HUES6 (cell line): Measurements from ENCODE around the gene LRIG1.

Experiments
- H3K27ac ChIP-seq: 2 replicates; pipeline ENCODE4 v1.7.0; 2013; ENCODE audit warnings: low read depth, mild to moderate bottlenecking, low read length, inconsistent platforms
- H3K27me3 ChIP-seq: 2 replicates; pipeline ENCODE4 v1.6.1; 2013; ENCODE audit warnings: low read length; ENCODE audit not compliant: control insufficient read depth, insufficient read depth
- H3K36me3 ChIP-seq: 2 replicates; pipeline ENCODE4 v1.6.1; 2013; ENCODE audit warnings: low read length; ENCODE audit not compliant: control insufficient read depth, insufficient read depth
- H3K4me1 ChIP-seq: 2 replicates; pipeline ENCODE4 v1.6.1; 2013; ENCODE audit warnings: low read length; ENCODE audit not compliant: control insufficient read depth, insufficient read depth
- H3K4me3 ChIP-seq: 2 replicates; pipeline ENCODE4 v1.5.1; 2013; ENCODE audit warnings: low read depth, low read length
- H3K9ac ChIP-seq: one replicate; pipeline ENCODE4 v1.6.1; 2013; ENCODE audit warnings: mild to moderate bottlenecking, low read length
- H3K9me3 ChIP-seq: 2 replicates; pipeline ENCODE4 v1.6.1; 2013; ENCODE audit warnings: low read depth, low read length; ENCODE audit not compliant: control insufficient read depth, insufficient read depth

LRIG1 gene

GRCh38 chr3:66416556-66417304, 84.1 kb downstream of the LRIG1 start:
- peaks cover 15% of the 10 kb centered on the region for H3K4me1 ChIP-seq
- H3K27me3 ChIP-seq, result no peaks in the 10 kb centered on the region
- no peak overlapping the region for H3K9ac ChIP-seq
- peaks cover 24% of the 10 kb centered on the region for H3K9me3 ChIP-seq
- H3K36me3 ChIP-seq, result peaks cover 77% of the 10 kb centered on the region
- H3K4me3 ChIP-seq, result no peak overlapping the region
- H3K27ac ChIP-seq, result no peak overlapping the region

DNA sequence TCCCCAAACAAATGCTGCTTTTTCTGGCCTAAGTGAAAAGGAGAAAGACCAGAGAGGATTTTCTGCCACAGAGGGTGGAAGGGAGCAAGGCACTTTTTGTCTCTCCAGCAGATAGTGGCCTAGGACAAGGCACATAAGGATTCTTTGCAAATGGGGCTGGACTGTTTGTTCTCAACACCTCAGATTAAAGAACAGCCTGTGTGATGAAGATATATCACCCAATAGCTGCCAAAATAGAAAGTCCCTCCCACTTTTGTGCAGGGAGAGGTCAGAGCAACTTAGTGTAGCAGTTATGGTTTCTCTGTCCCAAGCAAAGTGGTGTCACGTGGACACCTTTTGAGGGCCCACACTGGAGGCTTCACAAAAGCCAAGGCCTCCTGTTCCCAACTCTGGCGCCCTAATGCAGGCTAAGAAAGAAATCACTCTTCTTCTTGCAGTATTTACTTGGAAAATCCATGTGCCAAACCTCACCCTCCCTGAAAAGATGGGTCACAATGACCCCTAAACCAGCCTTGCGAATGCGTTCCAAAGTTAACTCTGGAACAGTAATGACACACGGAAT, 84.9 kb downstream of the LRIG1 start:
- Histone ChIP-seq H3K4me3 (no peak overlapping the region), H3K4me1 (peaks cover 15% of the 10 kb centered on the region), H3K27me3 (no peaks in the 10 kb centered on the region), H3K27ac (no peak overlapping the region), H3K9ac (no peak overlapping the region), H3K9me3 (peaks cover 17% of the 10 kb centered on the region), H3K36me3 (peaks cover 79% of the 10 kb centered on the region)

DNA sequence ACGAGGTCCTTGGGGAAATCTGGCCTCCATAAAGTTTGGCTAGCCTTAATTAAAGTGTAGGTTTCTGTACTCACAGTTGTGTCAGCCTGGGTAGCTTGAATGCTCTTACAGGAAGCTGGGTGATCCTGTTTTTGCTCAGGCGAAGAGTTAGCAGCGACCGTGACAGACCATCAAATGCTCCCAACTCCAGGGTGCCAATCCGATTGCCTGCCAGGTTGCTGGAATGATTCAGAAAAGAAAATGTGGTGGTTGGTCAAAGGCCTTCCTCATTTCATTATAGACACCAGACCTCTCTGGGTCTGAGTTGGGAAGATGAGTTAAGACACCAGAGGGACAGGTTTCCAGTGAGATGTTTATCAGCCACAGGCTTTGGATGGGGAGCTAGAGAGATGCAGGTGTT, 86.0 kb downstream of the LRIG1 start:
- no peak overlapping the region for H3K9ac ChIP-seq
- no peak overlapping the region for H3K4me3 ChIP-seq
- H3K4me1 ChIP-seq, result peaks cover 15% of the 10 kb centered on the region
- H3K27me3 ChIP-seq, result no peaks in the 10 kb centered on the region
- H3K36me3 ChIP-seq, result peaks cover 79% of the 10 kb centered on the region
- H3K9me3 ChIP-seq, result peaks cover 6% of the 10 kb centered on the region; the same call in 1 of the 2 replicates
- no peak overlapping the region for H3K27ac ChIP-seq

- H3K4me1 ChIP-seq, result peaks cover 18% of the 10 kb centered on the region
- no peak overlapping the region for H3K4me3 ChIP-seq
- H3K27me3 ChIP-seq, result no peaks in the 10 kb centered on the region
- H3K27ac ChIP-seq, result no peak overlapping the region
- peaks cover 82% of the 10 kb centered on the region for H3K36me3 ChIP-seq
- no peak overlapping the region for H3K9ac ChIP-seq
- H3K9me3 ChIP-seq, result no peaks in the 10 kb centered on the region
These were observed 87.6 kb downstream of the LRIG1 start for GRCh38 chr3:66413151-66413751.

DNA sequence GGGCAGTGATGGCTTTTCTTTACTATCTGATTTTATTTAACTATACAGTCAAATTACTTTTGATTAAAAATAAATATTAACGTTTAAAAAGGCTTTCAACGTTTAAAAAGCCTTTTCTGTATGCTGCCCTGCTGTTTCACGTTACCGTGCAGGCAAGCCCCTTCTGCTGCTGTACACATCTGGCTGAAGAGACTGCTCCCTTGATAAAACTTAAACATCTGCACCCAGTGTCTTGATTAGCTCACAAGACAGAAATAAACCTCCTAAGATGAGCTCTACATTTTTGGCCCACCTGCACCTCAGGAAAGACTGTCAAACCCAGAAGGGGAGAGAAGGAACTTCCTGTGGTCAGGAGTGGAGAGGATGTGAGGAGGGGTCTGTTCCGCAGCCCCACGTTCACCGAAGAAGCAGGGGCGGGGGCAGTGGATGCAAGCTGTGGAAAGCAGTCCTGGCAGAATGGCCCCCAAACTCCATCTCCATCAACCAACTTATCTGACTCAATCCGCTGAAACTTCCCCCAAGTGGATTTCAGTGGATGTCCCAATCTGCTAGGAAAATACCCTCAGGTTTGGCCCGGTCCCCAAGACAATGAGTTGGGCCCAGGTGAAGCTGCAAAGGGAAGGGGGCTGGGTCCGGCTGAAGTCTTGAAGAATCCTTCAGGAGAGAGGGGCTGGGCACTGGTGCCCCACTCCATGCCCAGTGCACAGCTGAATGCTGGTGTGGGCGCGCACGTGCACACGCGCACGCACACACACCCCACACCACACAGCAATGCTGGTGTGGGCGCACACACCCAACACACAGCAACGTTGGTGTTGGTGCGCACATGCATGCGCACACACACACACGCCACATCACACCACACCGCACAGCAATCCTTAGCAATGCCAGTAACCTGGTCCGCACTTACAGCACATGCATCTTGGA, 88.6 kb downstream of the LRIG1 start:
- no peaks in the 10 kb centered on the region for H3K27me3 ChIP-seq
- H3K27ac ChIP-seq, result no peak overlapping the region
- no peaks in the 10 kb centered on the region for H3K9me3 ChIP-seq
- H3K4me3 ChIP-seq, result no peak overlapping the region
- H3K36me3 ChIP-seq, result peaks cover 86% of the 10 kb centered on the region
- H3K9ac ChIP-seq, result no peak overlapping the region
- H3K4me1 ChIP-seq, result peaks cover 23% of the 10 kb centered on the region

DNA sequence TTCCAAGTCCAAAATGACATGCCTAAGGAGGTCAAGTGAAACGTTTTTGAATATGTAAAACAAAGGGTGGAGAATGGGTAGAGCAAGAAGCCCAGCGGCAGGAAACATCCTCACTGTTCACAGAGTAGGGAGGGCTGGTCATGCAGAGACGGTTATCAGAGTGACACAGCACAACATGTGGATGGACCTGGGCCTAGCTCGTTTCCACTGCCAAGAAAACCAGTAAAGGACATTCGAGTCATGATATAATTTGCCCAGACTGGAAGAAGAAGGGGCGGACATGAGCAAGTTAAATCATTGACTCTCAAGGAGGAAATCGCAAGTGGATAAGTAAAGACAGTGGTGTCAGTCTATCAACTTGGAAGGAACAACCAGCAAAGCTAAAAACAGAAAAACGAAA, 89.3 kb downstream of the LRIG1 start:
- Histone ChIP-seq H3K27ac (no peak overlapping the region), H3K9ac (no peak overlapping the region)

GRCh38 chr3:66410976-66411375, 89.8 kb downstream of the LRIG1 start:
- H3K27ac ChIP-seq, result no peak overlapping the region
- no peaks in the 10 kb centered on the region for H3K9me3 ChIP-seq
- H3K9ac ChIP-seq, result no peak overlapping the region
- H3K4me1 ChIP-seq, result peaks cover 18% of the 10 kb centered on the region
- no peak overlapping the region for H3K4me3 ChIP-seq
- H3K27me3 ChIP-seq, result no peaks in the 10 kb centered on the region
- peaks cover 87% of the 10 kb centered on the region for H3K36me3 ChIP-seq

More for the DNA sequence above, 89.3 kb downstream of the LRIG1 start:
- Histone ChIP-seq H3K36me3 (peaks cover 87% of the 10 kb centered on the region), H3K9me3 (no peaks in the 10 kb centered on the region), H3K27me3 (no peaks in the 10 kb centered on the region), H3K4me1 (peaks cover 18% of the 10 kb centered on the region), H3K4me3 (no peak overlapping the region)

GRCh38 chr3:66409771-66410754, 90.8 kb downstream of the LRIG1 start:
- peaks cover 18% of the 10 kb centered on the region for H3K4me1 ChIP-seq
- no peak overlapping the region for H3K27ac ChIP-seq
- H3K9me3 ChIP-seq, result no peaks in the 10 kb centered on the region
- no peak overlapping the region for H3K4me3 ChIP-seq
- no peak overlapping the region for H3K9ac ChIP-seq
- no peaks in the 10 kb centered on the region for H3K27me3 ChIP-seq
- H3K36me3 ChIP-seq, result peaks cover 89% of the 10 kb centered on the region

DNA sequence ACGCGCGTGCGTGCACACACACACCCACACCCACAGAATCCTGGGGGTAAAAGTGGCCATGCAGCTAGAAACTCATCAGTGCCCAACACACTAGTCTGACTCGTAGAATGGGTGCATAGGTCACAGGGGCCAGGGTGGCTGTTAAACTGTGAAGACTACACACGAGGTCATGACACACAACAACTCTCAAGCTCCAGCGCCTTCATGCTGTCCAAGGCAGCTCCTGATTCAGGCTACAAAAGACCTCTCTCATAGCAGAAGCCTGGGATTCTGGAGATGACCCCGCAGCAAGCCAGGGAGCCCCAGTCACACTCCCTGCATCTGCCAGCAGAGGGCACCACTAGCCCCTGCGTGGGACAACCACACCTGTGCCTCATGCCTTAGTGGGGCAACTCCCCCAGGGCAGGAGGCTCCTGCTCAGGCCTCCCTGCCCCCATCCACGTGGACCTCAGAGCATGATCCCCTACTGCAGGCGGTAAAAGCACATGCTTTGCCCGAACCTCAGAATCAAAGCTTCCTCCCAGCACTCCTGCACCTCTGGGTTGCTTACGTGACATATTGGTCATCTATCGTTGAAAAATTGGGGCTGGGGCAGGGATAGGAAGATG, 93.1 kb downstream of the LRIG1 start:
- Histone ChIP-seq H3K4me3 (no peak overlapping the region), H3K36me3 (peaks cover 92% of the 10 kb centered on the region), H3K4me1 (peaks cover 21% of the 10 kb centered on the region), H3K9ac (no peak overlapping the region), H3K9me3 (no peaks in the 10 kb centered on the region), H3K27ac (no peak overlapping the region), H3K27me3 (no peaks in the 10 kb centered on the region)
